Common myeloid progenitor, CD34-positive (primary cell): ENCODE measurements around the gene TSSK3.

Source experiments
- CTCF ChIA-PET: fragments of 350-600 bp; sonication (Branson Sonifier 250); formaldehyde crosslinking; loops from one replicate; lab custom pipeline; 2021; ENCODE audit warnings: antibody characterized with exemption; lab: Charles Lee
- POLR2A ChIA-PET: fragments of 350-600 bp; sonication (Branson Sonifier 250); formaldehyde crosslinking; loops from one replicate; lab custom pipeline; 2021; ENCODE audit warnings: antibody characterized with exemption; lab: Charles Lee
- DNase-seq, 3 donors: peaks; one replicate each; pipeline versions ENCODE4 v3.0.0 to v3.0.0-alpha.2; 2013
- H3K27ac ChIP-seq, 2 experiments: 1 replicate in 1 of 2; 2 replicates in 1 of 2; pipeline ENCODE4 v1.7.0; 2013; ENCODE audit warnings: inconsistent platforms in 2 of 2, low read length in 2 of 2, mild to moderate bottlenecking in 2 of 2, low read depth in 1 of 2, moderate library complexity in 1 of 2; ENCODE audit not compliant: severe bottlenecking in 2 of 2, insufficient read depth in 1 of 2, poor library complexity in 1 of 2
- H3K27me3 ChIP-seq, 5 experiments: replicated peaks in 2 of 5; 1 replicate in 3 of 5; 2 replicates in 2 of 5; pipeline versions ENCODE4 v1.6.1 to v1.7.0; 2013; ENCODE audit warnings: low read length in 4 of 5, mild to moderate bottlenecking in 2 of 5, moderate library complexity in 2 of 5, inconsistent platforms in 1 of 5; ENCODE audit not compliant: insufficient read depth in 5 of 5, control insufficient read depth in 4 of 5
- H3K36me3 ChIP-seq, 4 experiments: 1 replicate in 2 of 4; 2 replicates in 2 of 4; pipeline versions ENCODE4 v1.6.1 to v1.7.0; 2013; ENCODE audit warnings: low read length in 3 of 4, control low read depth in 1 of 4, mild to moderate bottlenecking in 1 of 4; ENCODE audit not compliant: control insufficient read depth in 4 of 4, insufficient read depth in 4 of 4
- H3K4me1 ChIP-seq, 4 experiments: 1 replicate in 3 of 4; 2 replicates in 1 of 4; pipeline versions ENCODE4 v1.6.1 to v1.7.1; 2013; ENCODE audit warnings: low read length in 3 of 4, mild to moderate bottlenecking in 3 of 4, control low read depth in 1 of 4, inconsistent platforms in 1 of 4, moderate library complexity in 1 of 4; ENCODE audit not compliant: control insufficient read depth in 4 of 4, insufficient read depth in 4 of 4; ENCODE audit errors: control extremely low read depth in 1 of 4
- H3K4me3 ChIP-seq, 7 experiments: 1 replicate in 4 of 7; 2 replicates in 3 of 7; pipeline versions ENCODE4 v1.5.1 to v1.7.0; 2013; ENCODE audit warnings: mild to moderate bottlenecking in 7 of 7, low read length in 6 of 7, moderate library complexity in 6 of 7, inconsistent platforms in 2 of 7, low read depth in 2 of 7, control low read depth in 1 of 7; ENCODE audit not compliant: insufficient read depth in 4 of 7, control insufficient read depth in 1 of 7; ENCODE audit errors: extremely low read depth in 1 of 7
- H3K9me3 ChIP-seq, 5 experiments: 1 replicate in 4 of 5; 2 replicates in 1 of 5; pipeline versions ENCODE4 v1.6.1 to v1.7.1; 2013; ENCODE audit warnings: low read length in 4 of 5, mild to moderate bottlenecking in 2 of 5, inconsistent platforms in 1 of 5, low read depth in 1 of 5, moderate library complexity in 1 of 5; ENCODE audit not compliant: control insufficient read depth in 4 of 5, insufficient read depth in 2 of 5; ENCODE audit errors: control extremely low read depth in 1 of 5
- WGBS: methylation state at CpG from one replicate; pipeline ENCODE4 v1.1.5; 2013; ENCODE audit not compliant: insufficient coverage; 5-methylcytosine and 5-hydroxymethylcytosine counted together

The TSSK3 gene

GRCh38 chr1:32337855-32338636, 24.3 kb upstream of the TSSK3 start:
- WGBS, result 42% methylated on average over 11 of the region's 16 CpGs
- H3K4me3 ChIP-seq, result peak overlapping the region in 1 of 7 experiments; percentile 17
- H3K27me3 ChIP-seq, result peaks cover 0 to 7% (median 0%) of the 10 kb centered on the region in 5 experiments
- peak; percentile 33 to 89 (median 88) for DNase-seq
- H3K27ac ChIP-seq, result no peak overlapping the region
- H3K9me3 ChIP-seq, result no peaks in the 10 kb centered on the region
- POLR2A ChIA-PET, result interaction anchor here (0.7 to 3.6 kb wide), 7 partner anchors 9 to 97 kb away, joined by 3 to 27 read pairs (median 6); no protein-coding TSS in a partner anchor
- H3K4me1 ChIP-seq, result peaks cover 0 to 54% (median 51%) of the 10 kb centered on the region in 4 experiments
- CTCF ChIA-PET, result interaction anchor here (0.7 to 3.5 kb wide), 10 partner anchors 9 to 123 kb away, joined by 3 to 29 read pairs (median 4); no protein-coding TSS in a partner anchor
- H3K36me3 ChIP-seq, result peaks cover 0 to 10% (median 6%) of the 10 kb centered on the region in 4 experiments

GRCh38 chr1:32338637-32339145, 23.6 kb upstream of the TSSK3 start:
- no peak for DNase-seq
- POLR2A ChIA-PET, result interaction anchor here (1.0 kb wide), 1 partner anchor 56 kb away, joined by 3 read pairs; the partner anchor contains the start of gene BSDC1
- CTCF ChIA-PET, result interaction anchor here (2.0 kb wide), 1 partner anchor 20 kb away, joined by 9 read pairs; no protein-coding TSS in a partner anchor
- no peak overlapping the region for H3K4me3 ChIP-seq
- peaks cover 0 to 4% (median 3%) of the 10 kb centered on the region in 4 experiments for H3K36me3 ChIP-seq
- H3K4me1 ChIP-seq, result peaks cover 0 to 54% (median 51%) of the 10 kb centered on the region in 4 experiments
- H3K9me3 ChIP-seq, result no peaks in the 10 kb centered on the region
- peaks cover 0 to 7% (median 0%) of the 10 kb centered on the region in 5 experiments for H3K27me3 ChIP-seq
- H3K27ac ChIP-seq, result no peak overlapping the region
- 100% methylated on average over 7 of the region's 14 CpGs for WGBS

GRCh38 chr1:32339363-32339978, 22.9 kb upstream of the TSSK3 start:
- 64% methylated on average over 3 of the region's 5 CpGs for WGBS
- peaks cover 0 to 3% (median 0%) of the 10 kb centered on the region in 4 experiments for H3K36me3 ChIP-seq
- H3K9me3 ChIP-seq, result no peaks in the 10 kb centered on the region
- H3K4me1 ChIP-seq, result peaks cover 0 to 49% (median 46%) of the 10 kb centered on the region in 4 experiments
- peaks cover 0 to 7% (median 0%) of the 10 kb centered on the region in 5 experiments for H3K27me3 ChIP-seq
- DNase-seq, result peak; percentile 54 to 90 (median 89)
- H3K4me3 ChIP-seq, result no peak overlapping the region
- H3K27ac ChIP-seq, result no peak overlapping the region
- ChIA-PET POLR2A (interaction anchor here (1.0 kb wide), 1 partner anchor 55 kb away, joined by 3 read pairs; the partner anchor contains the start of gene BSDC1), CTCF (interaction anchor here (0.8 kb wide), 1 partner anchor 16 kb away, joined by 3 read pairs; no protein-coding TSS in a partner anchor)

DNA sequence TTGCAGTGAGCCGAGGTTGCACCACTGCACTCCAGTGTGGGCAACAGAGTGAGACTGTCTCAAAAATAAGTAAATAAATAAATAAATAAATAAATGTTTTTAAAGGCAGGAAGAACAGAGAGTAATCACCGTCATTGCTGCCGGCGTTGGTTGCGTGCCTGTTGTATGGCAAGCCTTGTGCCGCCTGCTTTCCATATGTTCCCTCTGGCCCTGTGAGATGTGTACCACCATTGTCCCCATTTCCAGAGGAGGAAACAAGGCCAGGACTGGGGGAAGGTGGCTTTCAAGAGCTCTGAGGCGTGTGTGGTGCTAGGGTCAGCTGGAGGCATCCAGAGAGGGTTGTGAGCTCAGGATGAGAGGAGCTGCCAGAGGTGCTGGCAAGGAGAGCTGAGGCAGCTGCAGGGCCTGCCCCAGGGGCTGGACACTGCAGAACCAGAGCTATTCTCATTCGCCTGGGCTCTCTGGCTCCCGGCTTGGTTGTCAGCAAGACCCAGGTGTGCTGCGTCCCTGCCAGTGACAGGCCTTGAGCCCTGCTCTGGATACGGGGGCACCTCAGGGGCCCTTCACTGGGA, 21.1 kb upstream of the TSSK3 start:
- Histone ChIP-seq H3K4me3 (no peak overlapping the region), H3K27me3 (peaks cover 0 to 9% (median 0%) of the 10 kb centered on the region in 5 experiments), H3K4me1 (peaks cover 0 to 53% (median 47%) of the 10 kb centered on the region in 4 experiments), H3K36me3 (peaks cover 0 to 3% (median 0%) of the 10 kb centered on the region in 4 experiments), H3K9me3 (no peaks in the 10 kb centered on the region), H3K27ac (no peak overlapping the region)
- 96% methylated on average over 9 of the region's 11 CpGs for WGBS
- ChIA-PET POLR2A (interaction anchor here (0.6 to 1.6 kb wide), 2 partner anchors 10 to 11 kb away, joined by 4 to 6 read pairs; no protein-coding TSS in a partner anchor), CTCF (interaction anchor here (1.1 to 1.5 kb wide), 4 partner anchors 10 to 92 kb away, joined by 3 to 5 read pairs (median 4); no protein-coding TSS in a partner anchor)
- DNase-seq, result no peak

DNA sequence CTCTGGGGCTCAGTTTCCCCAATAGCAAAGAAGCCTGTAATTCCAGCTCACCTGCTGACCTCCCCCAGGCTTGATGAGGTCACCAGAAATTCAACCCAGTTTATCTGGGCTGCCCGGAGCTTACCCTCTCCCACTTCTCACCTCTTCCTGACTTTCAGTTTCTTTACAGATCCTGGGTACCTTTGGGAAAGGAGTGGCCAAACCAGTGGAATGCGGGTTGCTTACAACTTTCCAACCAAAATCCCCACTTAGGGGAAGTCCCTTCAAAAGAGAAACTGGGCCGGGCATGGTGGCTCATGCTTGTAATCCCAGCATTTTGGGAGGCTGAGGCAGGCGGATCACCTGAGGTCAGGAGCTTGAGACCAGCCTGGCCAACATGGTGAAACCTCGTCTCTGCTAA, 20.4 kb upstream of the TSSK3 start:
- WGBS, result 91% methylated on average over 5 of the region's 5 CpGs

GRCh38 chr1:32342704-32343103, 19.6 kb upstream of the TSSK3 start:
- Histone ChIP-seq H3K27me3 (peaks cover 0 to 7% (median 0%) of the 10 kb centered on the region in 5 experiments), H3K27ac (no peak overlapping the region), H3K4me1 (peaks cover 0 to 40% (median 32%) of the 10 kb centered on the region in 4 experiments), H3K36me3 (peaks cover 0 to 3% (median 0%) of the 10 kb centered on the region in 4 experiments), H3K4me3 (no peak overlapping the region), H3K9me3 (no peaks in the 10 kb centered on the region)
- DNase-seq, result no peak
- 100% methylated on average over 4 of the region's 10 CpGs for WGBS
- ChIA-PET POLR2A (no interaction called here), CTCF (interaction anchor here (0.7 to 1.3 kb wide), 3 partner anchors 9 to 29 kb away, joined by 3 to 5 read pairs (median 4); no protein-coding TSS in a partner anchor)

More for the DNA sequence above, 20.4 kb upstream of the TSSK3 start:
- H3K9me3 ChIP-seq, result no peaks in the 10 kb centered on the region
- H3K4me1 ChIP-seq, result peaks cover 0 to 47% (median 40%) of the 10 kb centered on the region in 4 experiments
- ChIA-PET CTCF (interaction anchor here (0.7 to 1.5 kb wide), 5 partner anchors 9 to 93 kb away, joined by 3 to 5 read pairs (median 4); no protein-coding TSS in a partner anchor), POLR2A (interaction anchor here (1.6 kb wide), 1 partner anchor 9 kb away, joined by 4 read pairs; no protein-coding TSS in a partner anchor)
- no peak overlapping the region for H3K4me3 ChIP-seq
- H3K27ac ChIP-seq, result no peak overlapping the region
- DNase-seq, result no peak
- peaks cover 0 to 7% (median 0%) of the 10 kb centered on the region in 5 experiments for H3K27me3 ChIP-seq
- H3K36me3 ChIP-seq, result peaks cover 0 to 3% (median 0%) of the 10 kb centered on the region in 4 experiments
